ENCODE results near the gene HOXC9.

HOXC9 gene

DNA sequence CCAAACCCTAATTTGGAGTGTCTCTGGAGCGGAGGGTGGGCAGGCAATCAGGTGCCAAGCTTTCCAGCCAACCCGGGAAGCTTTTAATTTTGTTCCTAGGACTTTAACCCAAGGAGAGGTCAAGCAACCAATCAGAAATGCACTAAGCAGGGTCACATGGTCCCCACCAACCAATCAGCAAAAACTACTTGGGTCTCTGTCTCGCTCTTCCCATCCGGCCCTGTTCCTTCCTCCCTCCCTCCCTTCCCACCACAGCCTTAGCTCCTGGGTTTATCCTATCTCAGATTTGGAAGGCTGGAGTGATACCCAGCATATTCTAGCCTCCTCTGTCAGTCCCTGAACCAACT is 40.2 kb downstream of the HOXC9 start (continued):
- TF ChIP-seq ZIC2 (tag by site-specific recombination; IDR thresholded peaks at IDR 0.05), result no peak
- TF ChIP-seq, protein P1, sequence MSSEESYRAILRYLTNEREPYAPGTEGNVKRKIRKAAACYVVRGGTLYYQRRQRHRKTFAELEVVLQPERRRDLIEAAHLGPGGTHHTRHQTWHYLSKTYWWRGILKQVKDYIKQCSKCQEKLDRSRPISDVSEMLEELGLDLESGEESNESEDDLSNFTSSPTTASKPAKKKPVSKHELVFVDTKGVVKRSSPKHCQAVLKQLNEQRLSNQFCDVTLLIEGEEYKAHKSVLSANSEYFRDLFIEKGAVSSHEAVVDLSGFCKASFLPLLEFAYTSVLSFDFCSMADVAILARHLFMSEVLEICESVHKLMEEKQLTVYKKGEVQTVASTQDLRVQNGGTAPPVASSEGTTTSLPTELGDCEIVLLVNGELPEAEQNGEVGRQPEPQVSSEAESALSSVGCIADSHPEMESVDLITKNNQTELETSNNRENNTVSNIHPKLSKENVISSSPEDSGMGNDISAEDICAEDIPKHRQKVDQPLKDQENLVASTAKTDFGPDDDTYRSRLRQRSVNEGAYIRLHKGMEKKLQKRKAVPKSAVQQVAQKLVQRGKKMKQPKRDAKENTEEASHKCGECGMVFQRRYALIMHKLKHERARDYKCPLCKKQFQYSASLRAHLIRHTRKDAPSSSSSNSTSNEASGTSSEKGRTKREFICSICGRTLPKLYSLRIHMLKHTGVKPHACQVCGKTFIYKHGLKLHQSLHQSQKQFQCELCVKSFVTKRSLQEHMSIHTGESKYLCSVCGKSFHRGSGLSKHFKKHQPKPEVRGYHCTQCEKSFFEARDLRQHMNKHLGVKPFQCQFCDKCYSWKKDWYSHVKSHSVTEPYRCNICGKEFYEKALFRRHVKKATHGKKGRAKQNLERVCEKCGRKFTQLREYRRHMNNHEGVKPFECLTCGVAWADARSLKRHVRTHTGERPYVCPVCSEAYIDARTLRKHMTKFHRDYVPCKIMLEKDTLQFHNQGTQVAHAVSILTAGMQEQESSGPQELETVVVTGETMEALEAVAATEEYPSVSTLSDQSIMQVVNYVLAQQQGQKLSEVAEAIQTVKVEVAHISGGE (tag by site-specific recombination; conservative IDR thresholded peaks at IDR 0.05; ENCODE audit: low read depth), result peak; percentile 26; the same call in 1 of the 2 replicates
- TF ChIP-seq ZNF777 (tag by site-specific recombination; IDR thresholded peaks at IDR 0.05; ENCODE audit: borderline replicate concordance), result no peak
- TF ChIP-seq ZNF621 (tag by site-specific recombination; IDR thresholded peaks at IDR 0.05), result no peak
- no peak for TF ChIP-seq ZNF311 (tag by site-specific recombination; IDR thresholded peaks at IDR 0.05; ENCODE audit: borderline replicate concordance)
- TF ChIP-seq, protein P2, sequence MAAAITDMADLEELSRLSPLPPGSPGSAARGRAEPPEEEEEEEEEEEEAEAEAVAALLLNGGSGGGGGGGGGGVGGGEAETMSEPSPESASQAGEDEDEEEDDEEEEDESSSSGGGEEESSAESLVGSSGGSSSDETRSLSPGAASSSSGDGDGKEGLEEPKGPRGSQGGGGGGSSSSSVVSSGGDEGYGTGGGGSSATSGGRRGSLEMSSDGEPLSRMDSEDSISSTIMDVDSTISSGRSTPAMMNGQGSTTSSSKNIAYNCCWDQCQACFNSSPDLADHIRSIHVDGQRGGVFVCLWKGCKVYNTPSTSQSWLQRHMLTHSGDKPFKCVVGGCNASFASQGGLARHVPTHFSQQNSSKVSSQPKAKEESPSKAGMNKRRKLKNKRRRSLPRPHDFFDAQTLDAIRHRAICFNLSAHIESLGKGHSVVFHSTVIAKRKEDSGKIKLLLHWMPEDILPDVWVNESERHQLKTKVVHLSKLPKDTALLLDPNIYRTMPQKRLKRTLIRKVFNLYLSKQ (tag by site-specific recombination; IDR thresholded peaks at IDR 0.05; ENCODE audit: borderline replicate concordance), result no peak
- no peak for TF ChIP-seq HOXD13 (CRISPR knock-in tag; IDR thresholded peaks at IDR 0.05; ENCODE audit: borderline replicate concordance)
- TF ChIP-seq YY1 (tag by site-specific recombination; IDR thresholded peaks at IDR 0.05), result no peak
- peak; percentile 99 for TF ChIP-seq ZNF341 (tag by site-specific recombination; IDR thresholded peaks at IDR 0.05; ENCODE audit: low read depth)
- TF ChIP-seq, protein P3, sequence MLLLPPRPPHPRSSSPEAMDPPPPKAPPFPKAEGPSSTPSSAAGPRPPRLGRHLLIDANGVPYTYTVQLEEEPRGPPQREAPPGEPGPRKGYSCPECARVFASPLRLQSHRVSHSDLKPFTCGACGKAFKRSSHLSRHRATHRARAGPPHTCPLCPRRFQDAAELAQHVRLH (tag by site-specific recombination; IDR thresholded peaks at IDR 0.05), result no peak
- TF ChIP-seq, protein P4, sequence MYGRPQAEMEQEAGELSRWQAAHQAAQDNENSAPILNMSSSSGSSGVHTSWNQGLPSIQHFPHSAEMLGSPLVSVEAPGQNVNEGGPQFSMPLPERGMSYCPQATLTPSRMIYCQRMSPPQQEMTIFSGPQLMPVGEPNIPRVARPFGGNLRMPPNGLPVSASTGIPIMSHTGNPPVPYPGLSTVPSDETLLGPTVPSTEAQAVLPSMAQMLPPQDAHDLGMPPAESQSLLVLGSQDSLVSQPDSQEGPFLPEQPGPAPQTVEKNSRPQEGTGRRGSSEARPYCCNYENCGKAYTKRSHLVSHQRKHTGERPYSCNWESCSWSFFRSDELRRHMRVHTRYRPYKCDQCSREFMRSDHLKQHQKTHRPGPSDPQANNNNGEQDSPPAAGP (tag by site-specific recombination; IDR thresholded peaks at IDR 0.05), result no peak
- no peak for TF ChIP-seq ZNF626 (tag by site-specific recombination; IDR thresholded peaks at IDR 0.05)
- TF ChIP-seq, protein P5, sequence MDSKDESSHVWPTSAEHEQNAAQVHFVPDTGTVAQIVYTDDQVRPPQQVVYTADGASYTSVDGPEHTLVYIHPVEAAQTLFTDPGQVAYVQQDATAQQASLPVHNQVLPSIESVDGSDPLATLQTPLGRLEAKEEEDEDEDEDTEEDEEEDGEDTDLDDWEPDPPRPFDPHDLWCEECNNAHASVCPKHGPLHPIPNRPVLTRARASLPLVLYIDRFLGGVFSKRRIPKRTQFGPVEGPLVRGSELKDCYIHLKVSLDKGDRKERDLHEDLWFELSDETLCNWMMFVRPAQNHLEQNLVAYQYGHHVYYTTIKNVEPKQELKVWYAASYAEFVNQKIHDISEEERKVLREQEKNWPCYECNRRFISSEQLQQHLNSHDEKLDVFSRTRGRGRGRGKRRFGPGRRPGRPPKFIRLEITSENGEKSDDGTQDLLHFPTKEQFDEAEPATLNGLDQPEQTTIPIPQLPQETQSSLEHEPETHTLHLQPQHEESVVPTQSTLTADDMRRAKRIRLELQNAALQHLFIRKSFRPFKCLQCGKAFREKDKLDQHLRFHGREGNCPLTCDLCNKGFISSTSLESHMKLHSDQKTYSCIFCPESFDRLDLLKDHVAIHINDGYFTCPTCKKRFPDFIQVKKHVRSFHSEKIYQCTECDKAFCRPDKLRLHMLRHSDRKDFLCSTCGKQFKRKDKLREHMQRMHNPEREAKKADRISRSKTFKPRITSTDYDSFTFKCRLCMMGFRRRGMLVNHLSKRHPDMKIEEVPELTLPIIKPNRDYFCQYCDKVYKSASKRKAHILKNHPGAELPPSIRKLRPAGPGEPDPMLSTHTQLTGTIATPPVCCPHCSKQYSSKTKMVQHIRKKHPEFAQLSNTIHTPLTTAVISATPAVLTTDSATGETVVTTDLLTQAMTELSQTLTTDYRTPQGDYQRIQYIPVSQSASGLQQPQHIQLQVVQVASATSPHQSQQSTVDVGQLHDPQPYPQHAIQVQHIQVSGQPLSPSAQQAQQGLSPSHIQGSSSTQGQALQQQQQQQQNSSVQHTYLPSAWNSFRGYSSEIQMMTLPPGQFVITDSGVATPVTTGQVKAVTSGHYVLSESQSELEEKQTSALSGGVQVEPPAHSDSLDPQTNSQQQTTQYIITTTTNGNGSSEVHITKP (tag by site-specific recombination; IDR thresholded peaks at IDR 0.05), result no peak
- peak; percentile 92 for TF ChIP-seq ZNF366 (tag by site-specific recombination; conservative IDR thresholded peaks at IDR 0.05)
- TF ChIP-seq, protein P6, sequence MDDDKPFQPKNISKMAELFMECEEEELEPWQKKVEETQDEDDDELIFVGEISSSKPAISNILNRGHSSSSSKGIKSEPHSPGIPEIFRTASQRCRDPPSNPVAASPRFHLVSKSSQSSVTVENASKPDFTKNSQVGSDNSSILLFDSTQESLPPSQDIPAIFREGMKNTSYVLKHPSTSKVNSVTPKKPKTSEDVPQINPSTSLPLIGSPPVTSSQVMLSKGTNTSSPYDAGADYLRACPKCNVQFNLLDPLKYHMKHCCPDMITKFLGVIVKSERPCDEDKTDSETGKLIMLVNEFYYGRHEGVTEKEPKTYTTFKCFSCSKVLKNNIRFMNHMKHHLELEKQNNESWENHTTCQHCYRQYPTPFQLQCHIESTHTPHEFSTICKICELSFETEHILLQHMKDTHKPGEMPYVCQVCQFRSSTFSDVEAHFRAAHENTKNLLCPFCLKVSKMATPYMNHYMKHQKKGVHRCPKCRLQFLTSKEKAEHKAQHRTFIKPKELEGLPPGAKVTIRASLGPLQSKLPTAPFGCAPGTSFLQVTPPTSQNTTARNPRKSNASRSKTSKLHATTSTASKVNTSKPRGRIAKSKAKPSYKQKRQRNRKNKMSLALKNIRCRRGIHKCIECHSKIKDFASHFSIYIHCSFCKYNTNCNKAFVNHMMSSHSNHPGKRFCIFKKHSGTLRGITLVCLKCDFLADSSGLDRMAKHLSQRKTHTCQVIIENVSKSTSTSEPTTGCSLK (tag by site-specific recombination; IDR thresholded peaks at IDR 0.05), result no peak
- no peak for TF ChIP-seq ZNF324 (tag by site-specific recombination; IDR thresholded peaks at IDR 0.05)
- peak; percentile 89; the same call in 1 of the 2 replicates for TF ChIP-seq IKZF3 (tag by site-specific recombination; IDR thresholded peaks at IDR 0.05)
- peak; percentile 39; the same call in 1 of the 2 replicates for TF ChIP-seq ZBTB20 (tag by site-specific recombination; IDR thresholded peaks at IDR 0.05)
- TF ChIP-seq, protein P7, sequence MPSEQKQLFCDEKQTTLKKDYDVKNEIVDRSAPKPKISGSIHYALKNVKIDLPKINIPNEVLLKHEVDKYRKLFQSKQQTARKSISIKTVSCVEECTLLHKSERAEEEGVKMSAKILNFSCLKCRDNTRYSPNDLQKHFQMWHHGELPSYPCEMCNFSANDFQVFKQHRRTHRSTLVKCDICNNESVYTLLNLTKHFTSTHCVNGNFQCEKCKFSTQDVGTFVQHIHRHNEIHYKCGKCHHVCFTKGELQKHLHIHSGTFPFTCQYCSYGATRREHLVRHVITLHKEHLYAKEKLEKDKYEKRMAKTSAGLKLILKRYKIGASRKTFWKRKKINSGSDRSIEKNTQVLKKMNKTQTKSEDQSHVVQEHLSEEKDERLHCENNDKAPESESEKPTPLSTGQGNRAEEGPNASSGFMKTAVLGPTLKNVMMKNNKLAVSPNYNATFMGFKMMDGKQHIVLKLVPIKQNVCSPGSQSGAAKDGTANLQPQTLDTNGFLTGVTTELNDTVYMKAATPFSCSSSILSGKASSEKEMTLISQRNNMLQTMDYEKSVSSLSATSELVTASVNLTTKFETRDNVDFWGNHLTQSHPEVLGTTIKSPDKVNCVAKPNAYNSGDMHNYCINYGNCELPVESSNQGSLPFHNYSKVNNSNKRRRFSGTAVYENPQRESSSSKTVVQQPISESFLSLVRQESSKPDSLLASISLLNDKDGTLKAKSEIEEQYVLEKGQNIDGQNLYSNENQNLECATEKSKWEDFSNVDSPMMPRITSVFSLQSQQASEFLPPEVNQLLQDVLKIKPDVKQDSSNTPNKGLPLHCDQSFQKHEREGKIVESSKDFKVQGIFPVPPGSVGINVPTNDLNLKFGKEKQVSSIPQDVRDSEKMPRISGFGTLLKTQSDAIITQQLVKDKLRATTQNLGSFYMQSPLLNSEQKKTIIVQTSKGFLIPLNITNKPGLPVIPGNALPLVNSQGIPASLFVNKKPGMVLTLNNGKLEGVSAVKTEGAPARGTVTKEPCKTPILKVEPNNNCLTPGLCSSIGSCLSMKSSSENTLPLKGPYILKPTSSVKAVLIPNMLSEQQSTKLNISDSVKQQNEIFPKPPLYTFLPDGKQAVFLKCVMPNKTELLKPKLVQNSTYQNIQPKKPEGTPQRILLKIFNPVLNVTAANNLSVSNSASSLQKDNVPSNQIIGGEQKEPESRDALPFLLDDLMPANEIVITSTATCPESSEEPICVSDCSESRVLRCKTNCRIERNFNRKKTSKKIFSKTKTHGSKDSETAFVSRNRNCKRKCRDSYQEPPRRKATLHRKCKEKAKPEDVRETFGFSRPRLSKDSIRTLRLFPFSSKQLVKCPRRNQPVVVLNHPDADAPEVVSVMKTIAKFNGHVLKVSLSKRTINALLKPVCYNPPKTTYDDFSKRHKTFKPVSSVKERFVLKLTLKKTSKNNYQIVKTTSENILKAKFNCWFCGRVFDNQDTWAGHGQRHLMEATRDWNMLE (tag by site-specific recombination; conservative IDR thresholded peaks at IDR 0.05; ENCODE audit: low read depth), result peak; percentile 15; the same call in 1 of the 2 replicates
- no peak; the same call in 1 of the 2 replicates for TF ChIP-seq ZNF76 (tag by site-specific recombination; IDR thresholded peaks at IDR 0.05; ENCODE audit: borderline replicate concordance, low read depth)
- TF ChIP-seq OSR2 (tag by site-specific recombination; IDR thresholded peaks at IDR 0.05), result 0 out of 2 replicates have a peak, but pooled peaks have one; percentile 10
- TF ChIP-seq ZNF610 (tag by site-specific recombination; IDR thresholded peaks at IDR 0.05; ENCODE audit: borderline replicate concordance), result no peak

Data from HEK293 (cell line).